Embryonic facial prominence (tissue), 1 donor: ENCODE measurements around the gene NMBR.
A peak's percentile ranks its signal among the peaks of the same experiment; 100 is the strongest.
"Not testable (repeated sequence)": the region's sequence is repeated elsewhere in the genome, so short reads cannot be mapped to it uniquely, and the experiment has no call there.

ENCODE experiments used
- DNase-seq: peaks from one replicate; pipeline ENCODE4 v3.0.0-alpha.2; 2016; ENCODE audit errors: extremely low spot score

NMBR gene

DNA sequence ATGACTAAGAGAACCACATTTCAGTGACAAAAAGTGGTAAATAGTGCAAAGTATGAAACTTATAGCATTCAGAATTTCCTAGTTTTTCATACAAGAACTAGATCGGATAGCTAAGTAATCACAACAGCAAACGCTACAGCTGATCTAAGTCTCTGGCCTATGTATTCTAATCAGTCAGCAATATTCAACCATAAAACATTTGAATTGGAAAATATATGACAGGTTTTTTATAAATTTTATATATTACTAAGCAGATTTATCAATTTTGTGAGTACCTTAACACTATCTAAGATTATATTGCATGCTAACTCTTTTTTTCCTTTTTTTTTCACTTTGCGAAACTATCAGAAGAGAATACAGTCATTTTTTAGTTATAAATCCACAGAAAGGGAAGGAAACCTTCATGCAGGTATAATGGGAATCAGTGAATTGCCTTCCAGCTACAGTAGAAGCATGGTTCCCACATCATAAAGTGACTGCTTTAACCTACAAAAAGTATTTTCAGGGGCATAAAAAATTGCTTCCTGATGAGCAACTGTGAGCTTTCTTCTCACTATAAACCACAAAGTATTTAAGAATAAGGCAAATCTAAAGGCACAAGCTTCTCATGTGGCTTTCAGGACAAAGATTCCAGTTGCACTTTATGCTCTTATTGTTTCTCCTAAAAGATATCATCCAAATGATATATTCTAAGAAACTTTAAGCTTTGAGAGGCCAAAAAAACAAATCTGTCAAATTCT is 88.2 kb downstream of the NMBR start:
- no peak for DNase-seq

DNA sequence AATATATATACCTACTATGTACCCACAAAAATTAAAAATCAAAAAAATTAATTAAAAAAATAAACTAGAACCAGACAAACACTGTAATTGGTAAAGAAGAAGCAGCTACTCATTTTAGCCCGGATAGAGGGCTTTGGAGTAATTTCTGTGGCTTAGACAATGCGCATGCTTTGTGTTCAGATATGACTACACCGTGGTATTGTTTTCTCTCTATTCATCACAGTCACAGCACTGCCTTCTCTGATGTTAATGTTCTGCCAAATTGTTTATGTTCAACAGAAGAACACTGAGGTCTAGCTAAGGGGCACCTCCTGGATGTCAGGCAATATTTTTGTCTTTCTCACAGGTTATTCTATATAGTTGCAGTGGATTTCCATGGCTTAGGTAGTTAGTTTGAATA is 91.7 kb downstream of the NMBR start:
- DNase-seq: no peak

DNA sequence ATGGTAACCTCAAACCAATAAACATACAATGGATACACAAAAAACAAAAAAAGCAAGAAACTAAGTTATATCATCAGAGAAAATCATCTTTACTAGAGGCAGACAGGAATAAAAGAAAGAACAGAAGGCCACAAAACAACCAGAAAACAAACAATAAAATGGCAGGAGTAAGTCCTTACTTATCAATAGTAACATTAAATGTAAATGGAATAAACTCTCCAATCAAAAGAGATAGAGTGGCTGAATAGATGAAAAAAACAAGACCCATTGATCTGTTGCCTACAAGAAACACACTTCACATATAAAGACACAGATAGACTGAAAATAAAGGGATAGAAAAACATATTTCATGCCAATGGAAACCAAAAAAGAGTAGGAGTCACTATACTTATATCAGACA is 95.5 kb downstream of the NMBR start:
- DNase-seq: no peak

DNA sequence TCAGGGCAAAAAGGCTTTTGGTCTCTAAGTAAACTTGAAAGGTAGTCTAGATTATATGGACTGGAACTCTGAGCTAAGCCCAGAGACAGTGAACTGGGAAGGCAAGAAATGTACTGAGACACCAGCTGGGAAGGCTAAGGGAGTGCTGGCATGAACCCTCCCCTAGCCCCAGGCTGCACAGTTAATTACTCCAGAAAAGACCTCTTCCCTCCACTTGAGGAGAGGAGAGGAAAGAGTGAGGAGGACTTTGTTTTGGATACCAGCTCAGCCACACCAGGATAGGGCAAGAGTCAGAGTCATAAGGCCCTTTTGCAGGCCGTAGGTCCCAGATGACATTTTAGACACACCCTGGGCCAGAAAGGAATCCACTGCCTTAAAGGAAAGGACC is 98.3 kb downstream of the NMBR start:
- no peak for DNase-seq

DNA sequence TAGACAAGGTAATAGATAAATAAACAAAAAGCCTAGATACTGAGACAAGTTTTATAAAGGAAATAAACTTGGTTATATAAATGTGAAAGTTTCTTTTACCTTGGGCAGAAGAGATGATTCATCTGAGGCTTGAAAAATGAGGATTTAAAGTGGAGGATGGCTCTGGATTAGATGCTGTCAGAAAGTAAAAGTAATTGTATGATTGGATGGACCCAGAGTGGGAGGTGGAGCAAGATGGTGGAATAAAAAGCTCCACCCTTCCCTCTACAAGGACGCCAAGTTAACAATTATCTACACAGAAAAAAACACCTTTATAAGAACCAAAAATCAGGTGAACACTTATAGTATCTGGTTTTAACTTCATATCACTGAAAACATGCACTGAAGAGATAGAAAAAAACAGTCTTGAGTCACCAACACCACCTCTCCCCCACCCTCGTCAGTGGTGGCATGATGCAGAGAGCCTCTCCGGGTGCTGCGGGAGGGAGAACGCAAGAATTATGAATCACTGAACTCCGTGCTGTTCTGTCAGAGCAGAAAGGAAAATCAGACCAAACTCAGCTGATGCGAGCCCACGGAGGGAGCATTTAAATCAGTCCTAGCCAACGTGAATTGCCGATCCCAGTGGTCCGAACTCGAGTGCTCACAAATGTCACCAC is 98.9 kb downstream of the NMBR start:
- DNase-seq: no peak

DNA sequence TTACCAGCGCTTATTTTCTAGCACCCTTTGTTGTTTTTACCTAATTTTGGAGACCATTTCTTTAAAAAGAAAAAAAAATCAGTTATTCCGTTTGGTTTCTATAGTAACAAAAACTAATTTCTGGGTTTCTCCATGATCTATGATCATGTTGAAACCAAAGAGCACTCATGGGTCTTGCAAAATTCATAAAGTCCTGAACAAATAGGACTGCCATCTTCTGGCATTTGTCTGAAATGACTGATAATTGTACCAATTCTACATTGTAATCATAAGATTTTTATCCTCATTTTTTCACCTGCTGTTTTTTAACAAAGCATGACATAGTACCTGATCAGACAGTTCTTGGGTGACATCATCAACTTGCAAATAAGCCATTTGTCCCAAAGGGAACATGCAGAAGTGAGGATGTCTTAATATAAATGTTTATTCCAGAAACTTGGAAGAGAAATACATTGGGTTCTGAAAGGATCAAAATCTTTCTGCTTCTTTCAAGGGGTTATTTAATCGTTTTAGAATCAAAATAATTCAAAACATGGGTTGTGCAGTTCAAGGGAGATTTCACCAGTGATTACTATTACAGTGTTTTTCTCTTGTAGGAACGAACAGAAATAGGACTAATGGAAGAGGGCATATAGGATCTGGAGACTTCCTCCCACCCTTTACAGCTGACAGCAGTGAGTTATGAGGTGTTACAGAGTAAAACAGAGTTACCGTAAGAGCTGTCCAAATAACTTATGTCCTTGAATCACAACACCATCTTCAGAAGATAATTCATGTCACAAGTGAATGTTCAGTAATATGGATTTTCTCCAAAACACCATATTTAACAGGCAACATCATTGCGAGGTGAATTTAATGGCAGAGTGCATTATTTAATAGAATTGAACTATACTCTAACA is 101.3 kb downstream of the NMBR start:
- DNase-seq: peak; percentile 11

DNA sequence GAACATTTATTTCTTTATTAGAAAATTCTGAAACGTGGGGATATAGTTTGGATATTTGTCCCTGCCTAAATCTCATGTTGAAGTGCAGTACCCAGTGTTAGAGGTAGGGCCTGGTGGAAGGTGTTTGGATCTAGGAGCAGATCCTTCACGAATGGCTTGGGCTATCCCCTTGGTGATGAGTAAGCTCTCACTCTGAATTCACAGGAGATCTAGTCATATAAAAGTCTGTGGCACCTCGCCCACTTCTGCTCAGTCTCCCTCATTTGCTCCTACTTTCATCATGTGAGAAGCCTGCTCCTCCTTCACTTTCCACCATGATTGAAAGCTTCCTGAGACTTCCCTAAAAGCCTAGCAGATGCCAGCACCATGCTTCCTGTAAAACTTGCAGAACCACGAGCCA is 111.0 kb downstream of the NMBR start:
- DNase-seq: no peak

DNA sequence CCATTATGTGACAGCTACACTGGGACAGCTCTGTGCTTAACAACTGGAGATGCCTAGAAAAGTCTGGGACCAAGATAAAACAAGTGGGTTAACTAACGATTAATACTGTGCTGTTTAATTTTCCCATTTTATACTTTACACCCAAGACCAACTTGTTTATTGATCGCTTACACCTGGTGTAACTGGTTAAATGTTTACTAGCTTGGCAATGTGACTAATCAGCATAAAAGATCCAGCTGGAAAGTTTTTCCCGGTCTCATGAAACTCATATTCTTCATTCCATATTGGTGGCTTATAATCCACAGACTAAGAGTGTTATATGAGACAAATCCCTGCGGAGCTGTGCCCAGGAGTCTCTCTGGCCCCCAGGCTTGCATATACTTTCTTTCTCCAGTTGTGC is 115.9 kb downstream of the NMBR start:
- no peak for DNase-seq

DNA sequence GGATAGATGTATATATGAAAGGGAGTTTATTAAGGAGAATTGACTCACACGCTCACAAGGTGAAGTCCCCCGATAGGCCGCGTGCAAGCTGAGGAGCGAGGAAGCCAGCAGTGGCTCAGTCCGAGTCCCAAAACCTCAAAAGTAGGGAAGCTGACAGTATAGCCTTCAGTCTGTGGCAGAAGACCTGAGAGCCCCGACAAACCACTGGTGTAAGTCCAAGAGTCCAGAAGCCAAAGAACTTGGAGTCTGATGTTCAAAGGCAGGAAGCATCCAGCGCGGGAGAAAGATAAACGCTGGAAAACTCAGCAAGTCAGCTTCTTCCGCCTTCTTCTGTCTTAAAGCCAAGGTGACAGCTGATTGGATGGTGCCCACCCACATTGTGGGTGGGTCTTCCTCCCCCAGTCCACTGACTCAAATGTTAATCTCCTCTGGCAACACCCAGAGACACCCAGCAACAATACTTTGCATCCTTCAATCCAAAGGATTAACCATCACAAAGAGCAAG is 116.8 kb downstream of the NMBR start:
- DNase-seq: no peak

DNA sequence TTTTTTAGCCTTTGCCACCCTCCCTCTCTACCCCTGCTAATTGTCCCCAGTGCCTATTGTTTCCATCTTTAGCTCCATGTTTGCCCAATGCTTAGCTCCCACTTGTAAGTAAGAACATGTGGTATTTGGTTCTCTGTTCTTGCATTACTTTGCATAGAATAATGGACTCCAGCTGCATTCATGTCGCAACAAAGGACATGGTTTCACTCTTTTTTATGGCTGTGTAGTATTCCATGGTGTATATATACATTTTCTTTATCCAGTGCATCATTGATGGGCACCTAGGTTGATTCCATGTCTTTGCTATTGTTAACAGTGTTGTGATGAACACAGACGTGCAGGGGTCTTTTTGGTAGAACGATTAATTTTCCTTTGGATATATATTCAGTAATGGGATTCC is 118.4 kb downstream of the NMBR start:
- no peak for DNase-seq

DNA sequence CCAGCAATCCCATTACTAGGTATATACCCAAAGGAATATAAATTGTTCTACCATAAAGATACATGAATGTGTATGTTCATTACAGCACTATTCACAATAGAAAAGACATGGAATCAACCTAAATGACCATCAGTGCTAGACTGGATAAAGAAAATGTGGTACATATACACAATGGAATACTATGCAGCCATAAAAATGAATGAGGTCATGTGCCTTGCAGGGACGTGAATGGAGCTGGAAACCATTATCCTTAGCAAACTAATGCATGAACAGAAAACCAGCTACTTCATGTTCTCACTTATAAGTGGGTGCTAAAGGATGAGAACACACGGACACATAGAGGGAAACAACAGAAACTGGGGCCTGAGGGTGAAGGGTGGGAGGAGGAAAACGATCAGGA is 119.1 kb downstream of the NMBR start:
- not testable (repeated sequence) for DNase-seq

DNA sequence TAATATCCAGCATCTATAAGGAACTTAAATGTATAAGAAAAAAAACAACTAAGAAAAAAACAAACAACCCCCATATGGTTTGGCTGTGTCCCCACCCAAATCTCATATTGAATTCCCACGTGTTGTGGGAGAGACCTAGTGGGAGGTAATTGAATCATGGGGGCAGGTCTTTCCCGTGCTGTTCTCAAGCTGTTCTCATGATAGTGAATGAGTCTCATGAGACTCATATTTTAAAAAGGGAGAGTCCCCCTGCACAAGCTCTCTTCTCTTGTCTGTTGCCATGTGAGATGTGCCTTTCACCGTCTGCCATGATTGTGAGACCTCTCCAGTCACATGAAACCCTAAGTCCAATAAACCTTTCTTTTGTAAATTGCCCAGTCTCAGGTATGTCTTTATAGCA is 119.8 kb downstream of the NMBR start:
- no peak for DNase-seq

DNA sequence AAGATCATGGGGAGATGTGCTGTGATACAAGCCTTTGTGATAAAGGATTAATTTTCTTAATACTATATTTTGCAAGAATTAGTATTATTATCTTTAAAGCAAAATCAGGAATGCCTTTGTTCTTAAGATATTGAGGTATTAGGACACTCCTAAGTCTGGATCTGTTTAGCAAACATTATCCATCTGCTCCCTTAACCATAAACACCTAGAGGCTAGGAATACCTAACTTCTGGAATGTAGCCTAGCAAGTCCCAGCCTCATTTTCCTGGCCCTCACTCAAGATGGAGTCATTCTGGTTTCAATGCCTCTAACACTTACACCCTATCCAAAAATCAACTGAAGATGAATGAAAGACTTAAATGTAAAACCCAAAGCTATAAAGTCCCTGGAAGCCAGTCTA is 120.5 kb downstream of the NMBR start:
- DNase-seq: no peak
